Stimulated activated CD8-positive, alpha-beta memory T cell treated with anti-CD3 and anti-CD28 coated beads, Interleukin-4, amount 100 ng/mL, for 4 hours (primary cell): ENCODE data around the gene SPIN1.
"Not testable (repeated sequence)": the region's sequence is repeated elsewhere in the genome, so short reads cannot be mapped to it uniquely, and the experiment has no call there.

Source experiments
- DNase-seq, 2 donors: peaks; one replicate each; pipeline ENCODE4 v3.0.0-alpha.2; 2020; ENCODE audit warnings: low read depth in 2 of 2, low spot score in 1 of 2

The SPIN1 gene

DNA sequence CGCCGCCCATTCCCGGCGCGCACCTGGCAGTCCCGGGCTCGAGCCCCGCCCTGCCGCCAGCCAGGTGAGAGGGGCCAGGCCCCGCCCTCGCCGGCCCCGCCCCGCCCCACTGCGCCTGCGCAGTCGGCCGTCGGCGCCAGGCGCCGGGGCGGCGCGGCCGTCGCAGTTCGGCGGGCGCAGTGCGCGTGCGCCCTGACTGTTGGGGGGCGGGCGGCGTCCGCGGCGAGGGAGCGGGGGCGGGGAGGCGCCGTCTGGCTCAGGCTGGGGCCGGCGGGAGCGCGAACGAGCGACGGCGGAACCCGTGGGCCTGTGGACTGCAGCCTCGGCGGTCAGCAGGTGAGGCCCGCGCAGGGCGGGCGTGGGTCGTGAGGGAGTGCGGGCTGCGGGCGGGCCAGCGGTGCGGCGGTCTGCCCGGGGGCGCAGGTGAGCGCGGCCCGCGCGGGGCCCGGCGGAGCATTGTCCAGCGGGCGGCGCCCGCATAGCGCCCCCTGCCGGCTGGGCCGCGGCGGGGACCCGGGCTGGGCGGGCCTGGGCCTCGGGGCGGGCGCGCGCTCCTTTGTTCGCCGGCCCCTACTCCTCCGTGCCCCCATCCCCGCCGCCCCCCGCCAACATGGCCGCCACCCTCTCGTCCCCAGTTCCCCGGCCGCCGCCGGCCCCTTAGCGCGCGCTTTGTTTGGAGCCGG is at the start of gene SPIN1:
SPIN1 (plus strand) TSS at position 242 of the 683 bp plus-strand sequence. CDS start 38,096 bp downstream, outside the sequence.
- peak; percentile 59 to 70 for DNase-seq

DNA sequence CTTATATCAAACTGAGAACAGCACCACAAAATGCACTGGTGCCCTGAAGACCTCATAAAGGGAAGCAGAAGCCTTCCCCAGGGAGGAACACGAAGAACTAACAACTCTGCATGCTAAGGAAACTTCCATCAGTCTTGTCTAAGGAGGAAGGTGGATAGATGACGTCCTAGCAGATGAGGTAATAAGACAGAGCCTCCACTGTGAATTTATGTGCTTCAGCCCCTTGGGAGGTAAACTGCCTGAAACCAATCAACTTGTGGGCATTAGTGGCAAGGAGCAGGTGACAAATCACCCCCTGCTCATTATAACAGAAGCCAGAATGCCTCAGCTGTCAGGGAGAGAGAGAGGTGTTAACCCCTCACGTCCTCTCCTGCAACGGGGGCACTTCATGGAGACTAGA is 48.9 kb upstream of the SPIN1 start:
- no peak for DNase-seq

DNA sequence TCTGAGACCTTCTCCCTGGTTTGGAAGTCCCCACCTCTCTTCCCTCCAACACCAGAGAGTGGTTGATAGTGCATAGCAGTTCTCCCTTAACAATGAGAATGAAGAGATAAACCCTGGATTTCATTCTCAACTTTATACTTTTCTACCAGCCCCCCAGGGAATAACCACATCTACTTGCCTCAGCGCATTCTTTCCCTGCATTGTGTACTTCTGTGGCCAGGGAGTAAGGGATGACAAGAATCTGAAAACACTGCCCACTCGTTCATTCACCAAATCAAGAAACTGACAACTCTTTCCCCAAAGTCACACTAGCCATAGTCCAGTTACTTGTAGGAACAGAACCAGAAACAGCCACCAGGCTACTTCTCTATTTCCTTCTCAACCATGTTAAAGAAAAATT is 46.0 kb upstream of the SPIN1 start:
- DNase-seq: no peak

DNA sequence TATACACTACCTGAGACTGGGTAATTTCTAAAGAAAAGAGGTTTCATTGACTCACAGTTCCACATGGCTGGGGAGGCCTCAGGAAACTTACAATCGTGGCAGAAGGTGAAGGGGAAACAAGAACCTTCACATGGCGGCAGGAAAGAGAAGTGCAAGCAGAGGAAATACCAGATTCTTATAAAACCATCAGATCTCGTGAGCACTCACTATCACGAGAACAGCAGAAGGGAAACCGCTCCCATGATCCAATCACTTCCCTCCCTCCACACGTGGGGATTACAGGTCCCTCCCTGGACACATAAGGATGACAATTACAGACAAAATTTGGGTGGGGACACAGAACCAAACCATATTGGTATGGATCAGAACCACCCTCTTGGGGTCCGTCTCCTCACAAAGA is 44.2 kb upstream of the SPIN1 start:
- DNase-seq: no peak

DNA sequence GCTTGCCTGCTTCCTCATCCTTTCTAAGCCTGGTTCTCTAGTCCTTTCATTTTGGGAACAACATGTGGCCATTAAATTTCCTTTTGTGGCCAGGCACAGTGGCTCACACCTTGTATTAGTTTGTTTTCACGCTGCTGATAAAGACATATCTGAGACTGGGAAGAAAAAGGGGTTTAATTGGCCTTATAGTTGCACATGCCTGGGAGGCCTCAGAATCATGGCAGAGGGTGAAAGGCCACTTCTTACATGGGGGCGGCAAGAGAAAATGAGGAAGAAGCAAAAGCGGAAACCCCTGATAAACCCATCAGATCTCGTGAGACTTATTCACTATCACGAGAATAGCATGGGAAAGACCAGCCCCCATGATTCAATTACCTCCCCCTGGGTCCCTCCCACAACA is 37.9 kb upstream of the SPIN1 start:
- not testable (repeated sequence) for DNase-seq

DNA sequence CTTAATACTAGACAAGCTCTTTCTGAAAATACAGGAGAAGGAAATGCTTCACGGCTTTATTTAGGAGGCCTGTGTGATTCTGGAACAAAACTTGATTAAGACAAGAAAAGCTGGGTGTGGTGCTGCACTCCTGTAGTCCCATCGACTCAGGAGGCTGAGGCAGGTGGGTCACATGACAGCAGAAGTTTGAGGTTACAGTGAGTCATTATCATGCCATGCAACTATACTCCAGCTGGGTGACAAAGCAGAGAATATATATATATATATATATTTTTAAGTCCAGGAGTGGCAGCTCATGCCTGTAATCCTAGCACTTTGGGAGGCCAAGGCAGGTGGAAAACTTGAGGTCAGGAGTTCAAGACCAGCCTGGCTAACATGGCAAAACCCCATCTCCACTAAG is 33.1 kb upstream of the SPIN1 start:
- no peak for DNase-seq

DNA sequence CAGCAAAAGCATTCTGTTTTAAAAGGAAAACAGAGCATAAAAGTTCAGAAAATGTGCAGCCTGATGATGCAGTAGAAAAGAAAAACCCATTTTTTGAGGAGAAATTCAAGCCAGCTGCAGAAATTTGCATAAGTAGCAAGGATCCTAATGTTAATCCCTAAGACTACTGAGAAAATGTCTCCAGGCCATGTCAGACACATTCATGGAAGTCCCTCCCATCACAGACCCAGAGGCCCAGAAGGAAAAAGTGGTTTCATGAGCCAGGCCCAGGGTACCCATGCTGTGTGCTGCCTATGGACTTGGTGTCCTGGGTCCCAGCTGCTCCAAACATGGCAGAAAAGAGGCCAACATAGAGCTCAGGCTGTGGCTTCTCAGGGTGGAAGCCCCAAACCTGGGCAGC is 31.0 kb upstream of the SPIN1 start:
- not testable (repeated sequence) for DNase-seq

DNA sequence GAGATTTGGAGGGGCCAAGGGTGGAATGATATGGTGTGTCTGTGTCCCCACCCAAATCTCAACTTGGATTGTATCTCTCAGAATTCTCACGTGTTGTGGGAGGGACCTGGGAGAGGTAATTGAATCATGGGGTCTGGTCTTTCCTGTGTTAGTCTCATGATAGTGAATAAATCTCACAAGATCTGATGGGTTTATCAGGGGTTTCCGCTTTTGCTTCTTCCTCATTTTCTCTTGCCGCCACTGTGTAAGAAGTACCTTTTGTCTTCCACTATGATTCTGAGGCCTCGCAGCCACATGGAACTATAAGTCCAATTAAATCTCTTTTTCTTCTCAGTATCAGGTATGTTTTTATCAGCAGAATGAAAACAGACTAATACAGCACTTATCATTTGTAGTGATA is 29.5 kb upstream of the SPIN1 start:
- DNase-seq: no peak

DNA sequence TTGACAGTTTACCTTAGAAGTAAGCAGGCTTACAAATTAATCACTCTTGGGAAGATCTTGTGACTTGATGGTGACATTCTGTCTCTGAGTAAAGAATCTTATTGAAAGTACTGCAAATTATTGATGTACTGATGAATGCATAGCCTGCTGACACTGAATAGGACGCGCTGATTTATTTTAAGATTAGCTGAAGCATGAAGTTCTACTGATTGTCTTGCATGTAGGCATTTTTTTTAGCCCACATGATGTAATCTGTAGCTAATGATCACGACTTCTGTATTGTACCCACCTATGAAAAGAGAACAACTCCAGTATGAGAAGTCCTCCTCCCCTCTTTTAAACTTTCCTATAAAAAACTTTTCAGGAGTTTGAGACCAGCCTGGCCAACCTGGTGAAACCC is 28.3 kb upstream of the SPIN1 start:
- DNase-seq: no peak

DNA sequence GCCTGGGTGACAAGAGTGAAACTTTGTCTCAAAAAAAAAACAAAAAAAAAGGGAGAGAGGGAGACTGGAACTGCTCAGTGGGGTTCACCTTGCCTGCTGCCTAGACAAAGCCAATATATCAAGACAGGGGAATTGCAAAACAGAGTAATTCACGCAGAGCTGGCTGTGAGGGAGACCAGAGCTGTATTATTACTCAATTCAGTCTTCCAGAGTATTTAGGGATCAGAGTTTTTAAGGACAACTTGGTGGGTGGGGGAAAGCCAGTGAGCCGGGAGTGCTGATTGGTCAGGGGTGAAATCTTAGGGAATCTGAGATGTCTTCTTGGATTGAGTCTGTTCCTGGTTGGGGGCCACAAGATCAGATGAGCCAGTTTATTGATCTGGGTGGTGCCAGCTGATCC is 25.6 kb upstream of the SPIN1 start:
- no peak for DNase-seq

DNA sequence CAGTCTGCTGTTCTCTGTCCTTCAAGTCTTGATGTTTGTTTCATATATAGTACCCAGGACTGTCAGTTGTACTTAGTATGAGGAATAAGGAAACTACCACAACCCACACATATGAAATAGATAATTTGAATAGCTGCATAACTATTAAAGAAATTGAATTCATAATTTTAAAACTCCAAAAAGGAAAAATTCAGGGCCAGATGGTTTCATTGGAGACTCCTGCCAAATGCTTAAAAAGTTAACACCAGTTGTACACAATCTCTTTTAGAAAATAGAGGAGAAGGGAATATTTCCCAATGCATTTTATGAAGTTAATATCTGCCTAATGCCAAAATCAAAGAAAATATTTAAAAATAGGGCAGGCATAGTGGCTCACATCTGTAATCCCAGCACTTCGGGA is 24.6 kb upstream of the SPIN1 start:
- DNase-seq: no peak

DNA sequence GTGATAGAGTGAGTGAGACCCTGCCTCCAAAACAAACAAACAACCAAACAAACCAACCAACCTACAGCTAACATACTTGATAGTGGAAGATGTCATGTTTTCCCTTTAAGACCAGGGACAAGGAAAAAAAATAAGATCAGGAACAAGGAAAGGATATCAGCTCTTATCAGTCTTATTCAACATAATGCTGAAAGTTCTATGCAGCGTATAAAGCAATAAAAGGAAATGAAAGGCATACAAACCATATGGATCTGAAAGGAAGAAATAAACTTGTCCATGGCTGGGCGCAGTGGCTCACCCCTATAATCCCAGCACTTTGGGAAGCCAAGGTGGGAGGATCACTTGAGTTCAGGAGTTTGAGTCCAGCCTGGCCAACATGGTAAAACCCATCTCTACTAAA is 23.5 kb upstream of the SPIN1 start:
- no peak for DNase-seq

DNA sequence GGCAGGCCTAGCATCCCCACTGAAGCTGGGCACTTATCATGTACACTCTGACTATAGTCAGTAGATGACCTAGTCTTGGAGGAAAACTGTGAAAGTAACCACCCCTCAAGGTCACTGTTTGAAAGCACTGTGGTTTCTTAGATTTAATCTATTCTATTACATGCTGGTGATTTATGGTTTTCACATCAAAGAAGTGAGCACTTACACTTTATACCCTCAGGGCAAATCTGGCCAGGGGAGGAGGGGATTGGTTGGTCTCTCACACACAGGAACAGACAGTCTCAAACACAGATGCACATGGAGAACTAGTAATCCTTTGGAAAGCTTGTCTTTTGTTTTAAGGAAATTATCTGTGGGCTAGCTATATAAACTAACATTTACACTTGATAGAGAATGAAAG is 17.9 kb upstream of the SPIN1 start:
- no peak for DNase-seq

DNA sequence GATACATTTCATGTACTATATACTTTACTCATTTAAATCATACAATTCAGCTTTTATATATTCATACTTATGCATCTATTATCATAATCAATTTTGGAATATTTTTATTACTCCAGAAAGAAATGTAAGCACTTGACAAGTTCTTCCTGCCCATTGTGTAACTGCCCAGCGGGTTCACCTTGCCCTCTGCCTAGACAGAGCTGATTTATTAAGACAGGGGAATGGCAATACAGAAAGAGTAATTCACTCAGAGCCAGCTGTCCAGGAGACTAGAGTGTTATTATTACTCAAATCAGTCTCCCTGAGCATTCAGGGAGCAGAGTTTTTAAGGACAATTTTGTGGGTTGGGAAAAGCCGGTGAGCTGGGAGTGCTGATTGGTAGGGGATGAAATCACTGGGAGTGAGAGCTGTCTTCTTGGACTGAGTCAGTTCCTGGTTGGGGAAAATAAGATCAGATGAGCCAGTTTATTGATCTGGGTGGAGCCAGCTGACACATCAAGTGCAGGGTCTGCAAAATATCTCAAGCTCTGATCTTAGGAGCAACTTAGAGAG is 16.1 kb upstream of the SPIN1 start:
- no peak for DNase-seq

DNA sequence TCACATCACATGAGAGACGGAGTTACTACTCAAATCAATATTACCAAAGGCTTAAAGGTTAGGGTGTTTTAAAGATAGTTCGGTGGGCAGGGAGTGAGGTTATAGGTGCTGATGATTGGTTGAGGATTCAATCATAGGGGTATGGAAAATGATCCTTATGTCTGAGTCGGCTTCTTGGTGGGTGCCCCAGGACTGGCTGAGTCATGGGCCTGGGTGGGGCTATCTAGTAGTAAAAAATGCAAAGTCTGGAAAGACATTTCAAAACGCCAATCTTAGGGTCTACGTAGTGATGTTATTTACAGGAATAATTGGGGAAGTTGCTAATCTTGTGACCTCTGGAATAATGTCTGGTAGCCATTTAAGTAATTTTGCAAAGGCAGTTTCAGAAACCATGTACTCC is 15.2 kb upstream of the SPIN1 start:
- DNase-seq: no peak

DNA sequence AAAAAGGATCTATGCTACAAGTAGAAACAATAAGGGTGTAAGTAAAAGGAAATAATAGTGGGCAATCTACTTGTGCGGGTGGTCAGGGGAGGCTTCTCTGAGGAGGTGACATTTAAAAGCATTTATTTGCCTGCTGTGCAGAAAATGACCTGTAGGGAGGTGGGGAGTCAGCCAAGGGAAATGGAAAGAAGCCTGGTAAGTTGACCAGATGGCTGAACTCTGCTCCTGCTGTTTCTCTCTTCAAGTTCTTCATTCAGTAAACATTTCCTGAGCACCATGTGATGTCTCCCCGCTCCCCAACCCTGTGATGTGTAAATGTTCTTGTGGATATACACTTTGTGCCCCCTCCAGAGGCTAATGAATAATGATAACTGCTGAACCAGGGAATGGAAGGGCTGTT is 9.9 kb upstream of the SPIN1 start:
- DNase-seq: no peak

DNA sequence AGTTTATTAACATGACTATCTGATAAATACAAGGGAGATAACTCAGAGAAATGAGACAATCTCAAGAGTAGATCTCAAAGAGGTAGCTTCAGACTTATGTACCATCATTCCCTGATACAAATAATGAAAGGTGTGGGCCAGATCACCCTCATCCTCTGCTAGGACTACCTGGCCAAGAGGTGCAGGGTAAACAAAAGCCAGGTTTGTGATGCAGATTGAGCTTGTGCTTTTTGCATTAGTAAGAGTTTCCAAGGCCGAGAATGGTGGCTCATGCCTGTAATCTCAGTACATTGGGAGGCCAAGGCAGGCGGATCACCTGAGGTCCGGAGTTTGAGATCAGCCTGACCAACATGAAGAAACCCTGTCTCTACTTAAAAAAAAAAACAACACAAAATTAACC is 8.9 kb upstream of the SPIN1 start:
- DNase-seq: no peak

DNA sequence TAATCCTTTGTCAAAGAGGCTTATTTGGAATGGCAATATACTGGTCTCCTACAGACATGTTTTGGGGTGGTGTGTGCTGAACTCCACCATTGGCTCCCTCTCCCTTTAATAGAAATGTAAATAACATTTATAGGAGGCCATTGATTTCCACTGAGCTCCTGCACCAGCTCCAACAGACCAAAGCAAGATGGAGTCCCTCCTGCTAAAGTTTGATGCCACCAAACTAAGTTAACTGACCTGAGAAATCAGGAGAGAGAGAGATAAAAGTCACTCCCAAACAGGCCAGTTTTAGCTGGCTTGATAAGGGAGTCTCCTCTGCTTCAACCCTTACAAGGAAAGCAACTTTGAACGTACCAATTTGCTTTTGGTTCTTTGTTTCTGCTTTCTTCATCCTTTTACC is 8.1 kb upstream of the SPIN1 start:
- DNase-seq: no peak

DNA sequence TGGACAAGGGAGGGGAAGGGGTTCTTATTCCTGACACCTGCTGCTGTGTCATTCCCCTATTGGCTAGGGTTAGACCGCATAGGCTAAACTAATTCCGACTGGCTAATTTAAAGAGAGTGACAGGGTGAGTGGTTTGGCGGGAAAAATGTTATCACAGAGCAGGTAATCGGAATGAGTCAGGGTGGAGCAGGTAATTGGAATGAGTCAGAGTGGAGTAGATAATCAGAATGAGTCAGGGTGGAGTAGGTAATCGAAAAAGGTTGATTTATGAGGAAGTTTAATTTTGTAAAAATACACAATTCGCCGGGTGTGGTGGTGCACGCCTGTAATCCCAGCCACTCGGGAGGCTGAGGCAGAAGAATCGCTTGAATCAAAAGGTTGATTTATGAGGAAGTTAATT is 6.9 kb upstream of the SPIN1 start:
- DNase-seq: not testable (repeated sequence)

DNA sequence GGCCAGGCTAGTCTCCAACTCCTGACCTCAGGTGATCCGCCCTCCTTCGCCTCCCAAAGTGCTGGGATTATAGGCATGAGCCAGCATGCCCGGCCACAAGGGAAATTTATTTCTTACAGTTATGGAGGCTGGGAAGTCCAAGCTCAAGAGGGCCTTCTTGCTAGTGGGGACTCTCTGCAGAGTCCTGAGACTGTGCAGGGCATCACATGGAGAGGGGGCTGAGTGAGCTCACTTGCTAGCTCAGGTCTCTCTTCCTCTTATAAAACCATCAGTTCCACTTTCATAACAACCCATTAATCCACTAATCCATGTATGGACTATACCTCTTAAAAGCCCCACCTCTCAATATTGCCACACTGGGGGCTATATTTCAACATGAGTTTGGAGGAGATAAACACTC is 5.1 kb upstream of the SPIN1 start:
- no peak for DNase-seq

DNA sequence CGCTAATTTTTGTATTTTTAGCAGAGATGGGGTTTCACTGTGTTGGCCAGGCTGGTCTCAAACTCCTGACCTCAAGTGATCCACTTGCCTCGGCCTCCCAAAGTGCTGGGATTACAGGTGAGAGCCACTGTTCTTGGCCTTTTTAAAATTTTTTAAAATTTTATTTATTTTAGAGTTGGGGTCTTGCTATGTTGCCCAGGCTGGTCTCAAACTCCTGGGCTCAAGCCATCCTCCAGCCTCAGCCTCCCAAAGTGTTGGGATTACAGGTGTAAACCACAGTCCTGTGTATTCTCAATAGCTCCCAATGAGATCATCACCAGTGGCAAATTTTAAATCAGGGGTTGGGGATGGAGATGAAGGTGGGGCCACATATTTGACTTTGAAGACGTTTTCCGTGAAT is 2.1 kb upstream of the SPIN1 start:
- DNase-seq: not testable (repeated sequence)

DNA sequence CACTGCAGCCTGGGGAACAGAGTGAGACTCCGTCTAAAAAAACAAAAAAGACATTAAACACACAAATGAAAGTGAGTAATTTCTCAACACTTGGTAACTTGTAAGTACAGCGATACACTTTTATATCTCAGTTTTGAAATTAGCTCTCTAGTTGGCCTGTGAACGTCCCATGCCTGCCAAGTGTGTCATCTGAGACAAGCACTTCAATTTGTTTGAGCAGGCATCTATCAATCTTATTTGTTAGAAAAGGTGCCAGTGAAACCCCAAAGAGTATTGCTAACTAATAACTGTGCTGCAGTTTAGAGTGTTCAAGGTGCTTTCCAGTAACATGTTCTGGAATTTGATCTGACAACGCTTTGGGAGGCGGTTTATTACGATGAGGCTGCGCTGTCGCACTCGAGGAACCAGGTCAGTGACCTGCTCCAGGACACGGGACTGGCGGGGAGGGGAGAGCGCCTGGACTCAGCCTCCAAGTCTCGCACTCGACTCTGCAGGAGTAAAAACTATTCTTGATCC is 1.1 kb upstream of the SPIN1 start:
- DNase-seq: peak in 1 of 2 donors; percentile 5

DNA sequence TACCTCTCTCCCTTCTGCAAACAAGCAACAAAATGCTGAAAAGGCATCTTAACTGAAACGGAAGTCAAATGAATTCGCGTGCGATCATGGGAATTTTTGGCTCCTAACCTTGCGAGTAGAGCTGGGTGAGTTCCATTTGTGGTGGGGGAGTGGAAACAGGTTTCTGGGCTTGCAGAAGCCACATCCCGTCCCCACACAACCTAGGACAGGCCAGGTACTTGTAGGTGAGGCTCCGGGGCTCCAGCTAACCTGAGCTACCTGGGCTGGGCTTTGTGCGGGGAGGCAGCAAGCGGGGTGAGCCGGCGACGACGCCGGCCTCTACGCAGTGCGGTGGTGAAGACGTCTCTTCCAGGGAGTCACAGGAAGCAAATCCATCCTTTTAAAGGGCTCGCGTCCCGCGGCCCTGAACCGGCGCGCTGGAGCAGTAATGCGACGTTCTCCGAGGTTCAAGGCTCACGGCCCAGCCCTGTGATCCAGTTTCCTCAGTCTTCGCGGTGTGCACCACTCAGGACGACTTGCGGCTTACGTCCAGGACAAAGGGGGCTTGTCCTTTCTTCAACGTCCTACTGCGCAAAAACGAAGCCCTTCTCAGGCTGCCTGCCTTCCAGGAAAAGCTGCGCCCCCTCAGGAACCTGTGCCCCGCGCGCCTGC is 567 bp upstream of the SPIN1 start:
- DNase-seq: peak; percentile 4 to 7
